ENCODE measurements around the gene CCDC171.

DNA sequence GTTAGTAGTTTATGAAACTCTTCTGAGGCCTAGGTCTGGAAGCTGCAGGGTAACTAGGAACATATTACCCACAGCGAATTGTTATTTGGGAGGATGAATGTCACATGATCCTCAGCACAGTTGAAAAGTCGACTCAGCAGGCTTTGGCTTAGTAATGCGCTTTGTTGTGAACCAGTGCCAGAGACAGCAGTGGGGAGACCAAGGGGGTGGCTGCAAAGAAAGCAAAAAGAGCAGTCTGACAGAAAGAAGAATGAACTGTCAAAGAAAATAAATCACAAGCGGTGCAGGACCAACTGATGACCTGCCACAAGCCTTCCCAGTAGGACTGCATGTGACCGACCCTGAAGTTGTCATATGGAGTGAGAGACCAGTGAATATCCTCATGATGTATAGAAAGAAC is 170.0 kb downstream of the CCDC171 start:
- TF ChIP-seq, protein P1, sequence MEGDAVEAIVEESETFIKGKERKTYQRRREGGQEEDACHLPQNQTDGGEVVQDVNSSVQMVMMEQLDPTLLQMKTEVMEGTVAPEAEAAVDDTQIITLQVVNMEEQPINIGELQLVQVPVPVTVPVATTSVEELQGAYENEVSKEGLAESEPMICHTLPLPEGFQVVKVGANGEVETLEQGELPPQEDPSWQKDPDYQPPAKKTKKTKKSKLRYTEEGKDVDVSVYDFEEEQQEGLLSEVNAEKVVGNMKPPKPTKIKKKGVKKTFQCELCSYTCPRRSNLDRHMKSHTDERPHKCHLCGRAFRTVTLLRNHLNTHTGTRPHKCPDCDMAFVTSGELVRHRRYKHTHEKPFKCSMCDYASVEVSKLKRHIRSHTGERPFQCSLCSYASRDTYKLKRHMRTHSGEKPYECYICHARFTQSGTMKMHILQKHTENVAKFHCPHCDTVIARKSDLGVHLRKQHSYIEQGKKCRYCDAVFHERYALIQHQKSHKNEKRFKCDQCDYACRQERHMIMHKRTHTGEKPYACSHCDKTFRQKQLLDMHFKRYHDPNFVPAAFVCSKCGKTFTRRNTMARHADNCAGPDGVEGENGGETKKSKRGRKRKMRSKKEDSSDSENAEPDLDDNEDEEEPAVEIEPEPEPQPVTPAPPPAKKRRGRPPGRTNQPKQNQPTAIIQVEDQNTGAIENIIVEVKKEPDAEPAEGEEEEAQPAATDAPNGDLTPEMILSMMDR (IDR thresholded peaks at IDR 0.05) = no peak
- TF ChIP-seq POLR2A (IDR thresholded peaks at IDR 0.05) = no peak
